Endothelial cell of umbilical vein (primary cell): ENCODE data around the gene ACTG1. TPM values are rescaled to one million over a fixed set of nuclear protein-coding genes. Genes with fewer than 3 reads are reported as not detected.
A peak's percentile ranks its signal among the peaks of the same experiment; 100 is the strongest.

ENCODE experiments used
- BruUV-seq: library from RNA; stranded (reverse); fragments of 400-500 nt; replicated peaks from 2 replicates; lab custom pipeline; 2021; lab: Mats Ljungman, UMichigan
- CTCF ChIA-PET: fragments of 300-600, 350-600 bp; sonication (Branson Sonifier 250); formaldehyde crosslinking; loops from one replicate; lab custom pipeline; 2021; ENCODE audit warnings: antibody characterized with exemption, inconsistent platforms; lab: Charles Lee
- POLR2A ChIA-PET: fragments of 300-600, 350-600 bp; sonication (Branson Sonifier 250); formaldehyde crosslinking; loops from one replicate; lab custom pipeline; 2021; ENCODE audit warnings: antibody characterized with exemption, inconsistent platforms; lab: Charles Lee
- DNase-seq: peaks from one replicate; pipeline ENCODE4 v3.0.0-alpha.2; 2011; ENCODE audit warnings: low read depth, low spot score
- FAIRE-seq: peaks from 2 replicates; lab custom pipeline; 2011; peaks lifted over from hg19 to GRCh38; lab: Jason Lieb, UNC
- H2AFZ ChIP-seq: 2 replicates; pipeline ENCODE4 v1.6.0; 2012; ENCODE audit warnings: low read depth, low read length, control low read depth, inconsistent platforms
- H3K27ac ChIP-seq: 2 replicates; pipeline ENCODE4 v1.5.1; 2011; ENCODE audit warnings: low read depth, mild to moderate bottlenecking, control low read depth, low read length, moderate library complexity; ENCODE audit not compliant: insufficient read depth
- H3K27me3 ChIP-seq, 2 experiments: 2 replicates each; pipeline versions ENCODE4 v1.6.0 to v1.6.1; 2011; ENCODE audit warnings: low read length in 2 of 2, mixed read lengths in 1 of 2; ENCODE audit not compliant: control insufficient read depth in 2 of 2, insufficient read depth in 2 of 2
- H3K36me3 ChIP-seq, 2 experiments: 2 replicates in 1 of 2; 3 replicates in 1 of 2; pipeline ENCODE4 v1.5.1; 2011; ENCODE audit warnings: low read length in 2 of 2, mild to moderate bottlenecking in 1 of 2, moderate library complexity in 1 of 2; ENCODE audit not compliant: control insufficient read depth in 2 of 2, insufficient read depth in 2 of 2; ENCODE audit errors: extremely low read depth in 1 of 2
- H3K4me1 ChIP-seq: 3 replicates; pipeline ENCODE4 v1.5.1; 2011; ENCODE audit warnings: mild to moderate bottlenecking, low read length; ENCODE audit not compliant: control insufficient read depth, insufficient read depth; ENCODE audit errors: extremely low read depth
- H3K4me2 ChIP-seq: 2 replicates; pipeline ENCODE4 v1.6.1; 2011; ENCODE audit warnings: low read length, control low read depth, mixed read lengths; ENCODE audit not compliant: insufficient read depth
- H3K4me3 ChIP-seq, 3 experiments: fragments of 200-600 bp in 1 of 3; sonication (generic), shearing (Covaris generic) in 1 of 3; replicated peaks in 1 of 3; 2 replicates each; pipeline ENCODE4 v1.5.1; 2011 to 2016; ENCODE audit warnings: control low read depth in 3 of 3, low read length in 3 of 3, mild to moderate bottlenecking in 2 of 3, inconsistent platforms in 1 of 3, low read depth in 1 of 3, moderate library complexity in 1 of 3; ENCODE audit not compliant: insufficient read depth in 1 of 3
- H3K79me2 ChIP-seq: 2 replicates; pipeline ENCODE4 v1.6.0; 2012; ENCODE audit warnings: low read length, inconsistent platforms; ENCODE audit not compliant: control insufficient read depth, insufficient read depth
- H3K9ac ChIP-seq: replicated peaks from 2 replicates; pipeline ENCODE3; 2011; ENCODE audit warnings: low read length, control low read depth; ENCODE audit not compliant: insufficient read depth; ENCODE audit errors: extremely low read depth
- H3K9me1 ChIP-seq: replicated peaks from 3 replicates; pipeline ENCODE4 v1.6.0; 2011; ENCODE audit warnings: mild to moderate bottlenecking, low read length; ENCODE audit not compliant: control insufficient read depth, insufficient read depth; ENCODE audit errors: extremely low read depth
- H3K9me3 ChIP-seq: replicated peaks from 2 replicates; pipeline ENCODE4 v1.5.1; 2012; ENCODE audit warnings: low read length, inconsistent platforms; ENCODE audit not compliant: control insufficient read depth, insufficient read depth
- H4K20me1 ChIP-seq: replicated peaks from 2 replicates; pipeline ENCODE3; 2011; ENCODE audit warnings: mild to moderate bottlenecking, low read length; ENCODE audit not compliant: control insufficient read depth, insufficient read depth; ENCODE audit errors: extremely low read depth
- EZH2 ChIP-seq: IDR thresholded peaks from 2 replicates; pipeline ENCODE4 v1.6.1; 2012; ENCODE audit warnings: borderline replicate concordance, low read depth, mild to moderate bottlenecking, moderate library complexity, low read length, inconsistent platforms; ENCODE audit not compliant: severe bottlenecking
- FOS ChIP-seq: IDR thresholded peaks from 2 replicates; pipeline ENCODE4 v1.6.1; 2011; ENCODE audit warnings: mild to moderate bottlenecking, low read length, moderate library complexity, borderline replicate concordance; ENCODE audit not compliant: insufficient read depth
- dilution Hi-C: fragments of 300-500 bp; cut with MboI; formaldehyde crosslinking; loops from one replicate; pipeline ENCODE4 v1.15.0; 2019; ENCODE audit warnings: low sequenced_read_pairs; ENCODE audit not compliant: extremely low pct_ligation_motif_present
- intact Hi-C: fragments of 100-400 bp; cut with micrococcal nuclease; formaldehyde crosslinking; loops from one replicate; pipeline ENCODE4 v1.10.0; 2022
- polyA plus RNA-seq, 4 experiments: library from polyadenylated mRNA; depleted of rRNA in 3 of 4; stranded (reverse) in 3 of 4; unstranded in 1 of 4; fragments of >200 nt; gene quantifications; 2 replicates each; pipeline versions ENCODE4 v1.2.1 to v1.2.3, GENCODE V29; 2011 to 2012; ENCODE audit warnings: missing spikeins in 1 of 4
- total RNA-seq: library from RNA; stranded (reverse); gene quantifications from 2 replicates; pipeline ENCODE4 v1.2.3, GENCODE V29; 2021
- TF ChIP-seq, protein P1 (sequence below), 2 donors: IDR thresholded peaks; 1 replicate in 1 of 2; 2 replicates in 1 of 2; pipeline ENCODE4 v1.5.1; 2011; ENCODE audit warnings: low read length in 2 of 2, mild to moderate bottlenecking in 2 of 2, moderate library complexity in 2 of 2, control low read depth in 1 of 2, inconsistent platforms in 1 of 2, low read depth in 1 of 2; ENCODE audit not compliant: insufficient read depth in 1 of 2; ENCODE audit errors: extremely low read depth in 1 of 2
- TF ChIP-seq, protein P2 (sequence below): IDR thresholded peaks from 2 replicates; pipeline ENCODE4 v1.6.1; 2011; ENCODE audit not compliant: insufficient read depth, insufficient read length

ACTG1 gene
- total and polyA plus RNA-seq, 2 donors (not counting 3 experiments of a cell fraction or from before 2014, with no cell fraction given) = 6,127 to 10,663 TPM

DNA sequence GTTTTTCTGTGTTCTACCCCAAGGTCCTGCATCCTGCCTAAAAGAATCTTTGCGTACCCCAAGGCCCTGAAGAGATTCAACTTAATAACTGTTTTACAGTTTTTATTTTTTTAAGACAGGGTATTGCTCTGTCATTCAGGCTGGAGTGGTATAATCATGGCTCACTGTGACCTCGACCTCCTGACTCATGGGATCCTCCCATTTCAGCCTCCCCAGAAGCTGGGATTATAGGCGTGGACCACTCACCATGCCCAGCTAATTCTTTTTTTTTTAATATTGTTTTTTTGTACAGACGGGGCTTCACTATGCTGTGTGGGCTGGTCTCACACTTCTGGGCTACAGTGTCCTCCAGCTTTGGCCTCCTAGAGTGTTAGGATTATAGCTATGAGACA is 48.9 kb upstream of the ACTG1 start:
- Histone ChIP-seq H2AFZ (no peak overlapping the region), H3K4me1 (peaks cover 54% of the 10 kb centered on the region), H3K79me2 (peaks cover 18% of the 10 kb centered on the region), H3K4me3 (no peak overlapping the region), H3K27me3 (no peaks in the 10 kb centered on the region), H3K9me1 (no peaks in the 10 kb centered on the region), H3K27ac (peak overlapping the region; percentile 65), H3K9me3 (no peaks in the 10 kb centered on the region), H3K9ac (peak overlapping the region; percentile 17), H4K20me1 (no peaks in the 10 kb centered on the region), H3K36me3 (peaks cover 7 to 32% of the 10 kb centered on the region in 2 experiments), H3K4me2 (peak overlapping the region; percentile 17)
- ChIA-PET POLR2A (interaction anchor here (2.0 kb wide), 1 partner anchor 9 kb away, joined by 6 read pairs; the partner anchor contains the start of gene FAAP100), CTCF (interaction anchor here (2.0 to 3.4 kb wide), 3 partner anchors 10 to 40 kb away, joined by 8 to 18 read pairs (median 8); partner anchors contain the start of gene FAAP100)
- intact Hi-C loops (loop anchor here (1.0 kb wide), 1 partner anchor 8 kb away; no protein-coding TSS in a partner anchor), dilution Hi-C loops (no loop called here)
- peak; percentile 47 for DNase-seq
- peak; percentile 90 for FAIRE-seq
- BruUV-seq = no TSS peak
- TF ChIP-seq, protein P1, sequence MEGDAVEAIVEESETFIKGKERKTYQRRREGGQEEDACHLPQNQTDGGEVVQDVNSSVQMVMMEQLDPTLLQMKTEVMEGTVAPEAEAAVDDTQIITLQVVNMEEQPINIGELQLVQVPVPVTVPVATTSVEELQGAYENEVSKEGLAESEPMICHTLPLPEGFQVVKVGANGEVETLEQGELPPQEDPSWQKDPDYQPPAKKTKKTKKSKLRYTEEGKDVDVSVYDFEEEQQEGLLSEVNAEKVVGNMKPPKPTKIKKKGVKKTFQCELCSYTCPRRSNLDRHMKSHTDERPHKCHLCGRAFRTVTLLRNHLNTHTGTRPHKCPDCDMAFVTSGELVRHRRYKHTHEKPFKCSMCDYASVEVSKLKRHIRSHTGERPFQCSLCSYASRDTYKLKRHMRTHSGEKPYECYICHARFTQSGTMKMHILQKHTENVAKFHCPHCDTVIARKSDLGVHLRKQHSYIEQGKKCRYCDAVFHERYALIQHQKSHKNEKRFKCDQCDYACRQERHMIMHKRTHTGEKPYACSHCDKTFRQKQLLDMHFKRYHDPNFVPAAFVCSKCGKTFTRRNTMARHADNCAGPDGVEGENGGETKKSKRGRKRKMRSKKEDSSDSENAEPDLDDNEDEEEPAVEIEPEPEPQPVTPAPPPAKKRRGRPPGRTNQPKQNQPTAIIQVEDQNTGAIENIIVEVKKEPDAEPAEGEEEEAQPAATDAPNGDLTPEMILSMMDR (IDR thresholded peaks at IDR 0.05; ENCODE audit: extremely low read depth in 1 of 2, insufficient read depth in 1 of 2, low read depth in 1 of 2, low read length in 2 of 2) = no peak
- TF ChIP-seq, protein P2, sequence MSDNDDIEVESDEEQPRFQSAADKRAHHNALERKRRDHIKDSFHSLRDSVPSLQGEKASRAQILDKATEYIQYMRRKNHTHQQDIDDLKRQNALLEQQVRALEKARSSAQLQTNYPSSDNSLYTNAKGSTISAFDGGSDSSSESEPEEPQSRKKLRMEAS = no peak
- no peak for TF ChIP-seq EZH2
- peak; percentile 52 for TF ChIP-seq FOS
